ENCODE results near the gene FBXL19. TPM values are rescaled to one million over a fixed set of nuclear protein-coding genes. Genes with fewer than 3 reads are reported as not detected.

The FBXL19 gene
- total and polyA plus RNA-seq, 2 of the 13 experiments (the other 11 are each of a cell fraction or from before 2014, with no cell fraction given), result 6.0 to 13.7 TPM

GRCh38 chr16:30948667-30949649 is 25.6 kb downstream of the FBXL19 start, which contains the start of gene ORAI3 (continued):
- TF ChIP-seq GTF3A (CRISPR knock-in tag; conservative IDR thresholded peaks at IDR 0.05) (no peak), ZNF605 (CRISPR knock-in tag; IDR thresholded peaks at IDR 0.05) (0 out of 2 replicates have a peak, but pooled peaks have one; percentile 4), EZH2 (conservative IDR thresholded peaks at IDR 0.05; ENCODE audit: low read depth, low read length) (no peak), RNF219 (CRISPR knock-in tag; IDR thresholded peaks at IDR 0.05) (no peak; the same call in 1 of the 2 replicates), MXD4 (CRISPR knock-in tag; IDR thresholded peaks at IDR 0.05) (no peak), BCL3 (CRISPR knock-in tag; IDR thresholded peaks at IDR 0.05) (peak; percentile 50; the same call in 1 of the 2 replicates), ZNF570 (CRISPR knock-in tag; IDR thresholded peaks at IDR 0.05; ENCODE audit: borderline replicate concordance) (no peak), RCOR2 (CRISPR knock-in tag; IDR thresholded peaks at IDR 0.05) (no peak), ZBTB40 (IDR thresholded peaks at IDR 0.05) (no peak), ZBTB40 (CRISPR knock-in tag; IDR thresholded peaks at IDR 0.05) (no peak), BHLHE40 (IDR thresholded peaks at IDR 0.05; ENCODE audit: low read length) (no peak), CCAR2 (optimal IDR thresholded peaks at IDR 0.05; ENCODE audit: low read depth, low read length) (no peak), ZUFSP (CRISPR knock-in tag; IDR thresholded peaks at IDR 0.05; ENCODE audit: borderline replicate concordance) (no peak), ZNF34 (CRISPR knock-in tag; IDR thresholded peaks at IDR 0.05; ENCODE audit: borderline replicate concordance) (no peak; the same call in 1 of the 2 replicates)

Data from HepG2 (cell line).